GM21515 (cell line): ENCODE measurements around the gene SPR.

ENCODE experiments used
- ATAC-seq: cut with Tn5 transposase; IDR thresholded peaks from one replicate; pipeline ENCODE4 v1.9.1; 2021; ENCODE audit not compliant: unreplicated experiment

The SPR gene

GRCh38 chr2:72931280-72931910 lies 44.2 kb downstream of the SPR start:
- ATAC-seq, result no peak

DNA sequence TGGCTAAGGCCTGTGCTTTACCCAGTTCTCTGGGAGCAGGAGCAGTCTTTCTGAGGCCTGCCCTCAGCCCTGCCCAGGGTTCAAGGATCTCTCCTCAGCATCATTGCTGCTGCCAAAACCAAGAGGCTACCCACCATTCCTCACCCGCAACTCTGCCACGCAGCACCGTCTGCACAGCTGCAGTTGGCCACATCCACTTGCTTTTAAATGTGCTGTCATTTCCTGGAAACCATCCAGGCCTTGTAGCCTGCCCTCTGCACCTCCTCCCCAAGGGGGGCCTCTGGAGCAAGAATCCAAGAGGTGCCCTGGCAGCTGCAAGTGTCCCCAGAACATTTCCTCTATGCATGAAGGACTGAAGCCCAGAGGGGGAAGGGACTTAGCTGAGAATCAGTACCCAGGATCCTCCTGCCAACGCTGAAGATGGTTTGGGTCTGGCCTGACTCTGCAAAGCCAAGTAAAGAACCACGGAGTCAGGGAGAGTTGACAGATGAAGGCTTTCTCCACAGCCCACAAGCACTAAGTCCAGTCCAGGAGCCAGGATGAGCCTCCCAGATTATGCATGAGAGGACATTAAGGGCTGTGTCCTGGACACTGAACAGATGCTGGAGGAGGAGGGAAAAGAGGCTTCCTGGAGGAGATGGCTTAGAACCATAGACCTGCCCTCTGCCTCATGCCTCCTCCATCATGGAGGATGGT lies 45.0 kb downstream of the SPR start:
- no peak for ATAC-seq

GRCh38 chr2:72932805-72933204 lies 45.6 kb downstream of the SPR start:
- ATAC-seq, result no peak

GRCh38 chr2:72933207-72933606 lies 46.0 kb downstream of the SPR start:
- no peak for ATAC-seq

- no peak for ATAC-seq
Observed at GRCh38 chr2:72933646-72934151, 46.5 kb downstream of the SPR start.

DNA sequence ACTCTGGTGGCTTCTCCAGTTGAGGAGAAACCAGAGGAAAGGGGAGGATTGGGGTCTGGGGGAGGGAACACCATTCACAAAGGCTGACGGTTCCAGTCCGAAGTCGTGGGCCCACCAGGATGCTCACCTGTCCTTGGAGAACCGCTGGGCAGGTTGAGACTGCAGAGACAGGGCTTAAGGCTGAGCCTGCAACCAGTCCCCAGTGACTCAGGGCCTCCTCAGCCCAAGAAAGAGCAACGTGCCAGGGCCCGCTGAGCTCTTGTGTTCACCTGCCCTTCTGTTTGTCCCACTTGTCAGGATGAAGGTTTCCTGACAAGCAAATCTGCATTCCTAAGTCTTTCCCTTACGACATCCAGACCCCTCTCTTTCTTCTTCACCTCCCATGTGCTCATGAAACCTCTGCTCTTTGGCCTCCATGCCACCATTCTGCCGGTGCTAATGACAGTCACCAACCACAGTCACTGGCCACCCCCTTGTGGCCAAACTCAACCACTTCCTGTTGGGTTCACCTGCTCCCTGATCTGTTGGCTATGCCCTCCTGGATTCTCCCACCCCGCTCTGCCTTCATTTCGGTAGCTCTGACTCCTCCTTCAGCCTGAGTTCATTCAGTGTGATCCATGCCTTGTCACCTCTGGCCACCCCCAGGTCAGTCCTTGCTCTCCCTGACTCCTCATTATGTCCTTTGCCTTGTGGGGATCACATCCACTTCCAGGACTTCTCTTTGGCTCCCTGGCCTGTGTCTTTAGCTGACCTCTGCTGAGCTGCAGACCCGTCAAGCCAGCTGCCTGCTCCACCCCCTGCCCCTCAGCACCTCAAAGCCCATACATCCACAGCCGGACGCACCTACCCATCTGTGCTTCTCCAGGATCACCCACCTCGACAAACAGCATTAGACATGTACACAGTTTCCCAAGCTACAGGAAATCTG lies 47.7 kb downstream of the SPR start:
- no peak for ATAC-seq

DNA sequence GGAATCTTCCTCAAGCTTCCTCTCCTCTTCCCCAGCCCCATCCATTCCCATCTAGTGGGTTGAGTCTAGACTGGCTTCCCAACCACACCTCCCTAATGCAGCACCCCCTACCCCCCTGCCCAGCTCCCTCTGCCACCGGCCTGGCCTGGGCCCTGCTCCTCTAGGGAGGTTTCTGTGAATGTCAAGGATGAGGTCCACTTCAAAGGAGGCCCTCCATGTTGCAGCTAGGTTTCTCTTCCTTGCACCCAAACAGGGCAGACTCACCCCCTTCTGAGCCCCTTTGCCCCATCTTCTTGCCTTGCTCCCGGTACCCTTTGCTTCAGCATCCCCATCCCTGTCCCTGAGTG lies 48.4 kb downstream of the SPR start:
- ATAC-seq, result no peak

DNA sequence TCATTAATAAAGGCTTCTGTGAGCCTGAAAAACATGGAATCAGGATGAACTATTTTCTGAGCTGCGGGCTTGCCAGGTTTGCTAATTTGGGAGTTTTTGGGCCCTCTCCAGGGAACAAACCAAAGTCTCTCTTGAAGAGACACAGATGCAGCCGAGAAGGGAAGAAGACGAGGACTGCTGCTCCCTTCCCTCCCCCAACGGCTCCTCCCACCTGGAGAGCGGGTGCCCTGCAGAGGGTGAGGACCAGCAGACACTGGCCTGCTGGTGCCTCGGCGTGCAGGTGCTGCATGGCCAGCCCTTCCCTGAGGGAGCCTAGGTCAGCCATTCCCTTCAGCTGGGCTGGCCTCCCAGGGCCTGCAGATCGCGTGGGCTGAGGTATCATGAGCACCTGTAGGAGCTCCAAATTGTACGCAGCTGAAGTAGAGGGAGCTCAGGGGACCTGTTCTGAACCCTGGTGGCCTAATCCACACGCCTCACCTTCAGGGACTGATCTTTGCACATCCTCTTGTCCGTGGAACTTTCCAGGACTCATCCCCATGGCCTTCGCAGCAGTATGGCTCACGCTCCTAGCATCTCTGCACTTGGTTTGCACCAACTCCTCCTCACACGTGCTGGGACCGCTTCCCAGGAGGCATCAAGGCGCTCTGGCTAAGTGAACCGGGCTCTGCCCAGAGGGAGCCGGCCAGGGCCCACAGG lies 49.6 kb downstream of the SPR start:
- no peak for ATAC-seq

GRCh38 chr2:72937356-72937669 lies 50.1 kb downstream of the SPR start:
- no peak for ATAC-seq

DNA sequence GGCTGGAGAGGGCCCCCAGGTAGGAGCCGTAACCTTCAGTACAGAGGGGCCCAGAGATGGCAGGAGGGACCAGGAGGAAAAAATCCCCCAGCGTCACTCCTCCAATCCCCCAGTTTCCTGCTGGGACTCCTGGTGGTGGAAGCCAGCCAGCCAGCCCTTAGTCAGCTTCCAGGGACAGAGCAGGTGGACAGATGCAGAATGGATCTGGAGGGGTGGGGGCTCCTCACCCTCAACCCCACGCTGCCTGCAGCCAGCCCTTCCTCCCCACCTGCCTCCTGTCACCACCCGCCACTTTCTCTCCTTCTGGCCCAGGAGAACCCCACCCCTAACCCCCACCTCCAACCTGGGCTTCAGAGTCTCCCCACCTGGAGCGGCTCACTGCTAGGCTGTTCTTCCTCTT lies 51.2 kb downstream of the SPR start:
- no peak for ATAC-seq

GRCh38 chr2:72940361-72940760 lies 53.2 kb downstream of the SPR start:
- no peak for ATAC-seq

DNA sequence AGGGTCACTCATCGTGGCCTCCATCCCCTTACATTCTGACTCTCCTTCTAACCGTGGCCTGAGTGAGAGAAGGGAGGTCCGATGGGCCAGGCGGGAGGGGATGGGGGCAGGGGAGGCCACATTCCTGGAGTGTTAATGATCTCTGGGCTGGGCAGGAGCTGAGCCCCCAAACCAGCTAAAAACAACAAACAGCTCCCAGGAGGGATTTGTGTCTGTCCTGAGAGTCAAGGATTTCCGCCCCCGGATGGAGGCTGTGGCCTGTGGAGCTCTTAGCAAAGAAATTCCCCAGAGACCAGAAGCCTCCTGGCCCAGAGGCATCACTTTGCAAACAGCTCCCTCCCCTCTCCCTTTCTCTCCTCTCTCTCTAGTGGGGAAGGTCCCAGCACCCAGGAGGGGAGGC lies 53.6 kb downstream of the SPR start:
- no peak for ATAC-seq
